Stimulated activated CD4-positive, alpha-beta T cell treated with anti-CD3 and anti-CD28 coated beads, Interleukin-2, amount 100 ng/mL, for 4 hours (primary cell): Measurements from ENCODE around the gene SLC8A2.
A peak's percentile ranks its signal among the peaks of the same experiment; 100 is the strongest.
"Not testable (repeated sequence)": the region's sequence is repeated elsewhere in the genome, so short reads cannot be mapped to it uniquely, and the experiment has no call there.

Source experiments
- DNase-seq: peaks from one replicate; pipeline ENCODE4 v3.0.0-alpha.2; 2020; ENCODE audit warnings: low read depth

SLC8A2 gene

DNA sequence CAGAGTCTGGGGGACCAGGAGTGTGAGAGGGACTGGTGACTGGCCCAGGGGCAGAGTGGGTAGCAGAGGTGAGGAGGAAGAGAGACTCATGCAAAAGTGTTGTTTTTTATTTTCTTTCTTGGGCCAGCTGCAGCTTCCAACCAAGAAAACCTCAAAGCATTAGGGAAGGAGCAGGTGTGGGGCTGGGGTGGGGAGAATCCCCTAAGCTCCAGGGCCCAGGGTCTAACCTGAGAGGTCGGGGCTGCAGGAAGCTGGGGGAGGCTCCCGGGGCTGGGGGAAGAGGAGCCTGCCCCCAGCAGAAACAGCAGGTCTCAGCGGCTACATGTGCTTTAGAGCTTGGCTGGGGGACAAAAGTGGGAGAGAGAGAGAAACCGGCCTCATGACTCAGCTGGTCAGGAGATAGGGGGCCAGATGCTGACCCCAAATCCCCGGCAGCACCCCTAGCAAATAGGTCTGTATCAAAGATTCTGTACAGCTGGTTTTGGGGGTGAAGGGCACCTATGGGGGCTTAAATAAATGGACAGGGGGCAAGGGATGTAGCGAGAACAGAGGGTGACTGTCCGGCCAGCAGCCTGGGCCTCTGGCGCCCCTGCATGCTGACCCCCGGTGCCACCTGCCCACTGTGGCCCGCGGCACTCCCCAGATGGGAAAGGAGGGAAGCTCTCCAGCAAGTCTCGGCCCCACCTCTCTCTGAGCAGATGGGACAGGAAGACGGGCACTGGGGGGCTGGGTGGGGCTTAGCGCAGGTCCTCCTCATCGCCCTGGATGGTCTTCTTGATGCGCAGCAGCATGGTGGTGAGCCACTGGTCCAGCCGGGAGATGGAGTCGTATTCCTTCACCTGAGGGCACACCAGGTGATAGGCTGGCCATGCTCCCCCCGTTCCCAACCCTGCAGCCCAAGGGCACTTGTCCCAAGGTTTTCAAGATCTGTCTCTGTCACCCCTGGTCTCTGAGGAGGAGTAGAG is 16.1 kb upstream of the SLC8A2 start:
- DNase-seq = no peak

DNA sequence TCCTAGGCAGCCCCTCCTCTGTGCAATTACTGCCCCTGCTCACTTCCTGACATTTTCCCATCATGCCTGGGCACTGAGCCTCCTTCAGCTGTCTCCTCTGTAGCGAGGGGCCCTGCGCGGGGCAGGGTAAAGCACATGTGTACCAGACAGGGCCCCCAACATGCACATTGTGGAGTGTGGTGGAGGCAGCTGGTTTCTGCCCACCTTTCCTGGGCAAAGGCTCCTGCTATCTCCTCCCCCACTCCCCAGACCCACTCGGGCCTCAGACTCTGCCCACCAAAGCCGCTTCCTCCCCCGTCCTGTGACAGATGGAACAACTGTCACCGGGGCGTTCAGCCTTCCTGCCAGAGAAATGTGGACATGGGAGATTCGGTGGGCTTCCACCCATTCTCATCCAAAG is 15.2 kb upstream of the SLC8A2 start:
- no peak for DNase-seq

- DNase-seq = not testable (repeated sequence)
These were observed 14.5 kb upstream of the SLC8A2 start for GRCh38 chr19:47486220-47486619.

DNA sequence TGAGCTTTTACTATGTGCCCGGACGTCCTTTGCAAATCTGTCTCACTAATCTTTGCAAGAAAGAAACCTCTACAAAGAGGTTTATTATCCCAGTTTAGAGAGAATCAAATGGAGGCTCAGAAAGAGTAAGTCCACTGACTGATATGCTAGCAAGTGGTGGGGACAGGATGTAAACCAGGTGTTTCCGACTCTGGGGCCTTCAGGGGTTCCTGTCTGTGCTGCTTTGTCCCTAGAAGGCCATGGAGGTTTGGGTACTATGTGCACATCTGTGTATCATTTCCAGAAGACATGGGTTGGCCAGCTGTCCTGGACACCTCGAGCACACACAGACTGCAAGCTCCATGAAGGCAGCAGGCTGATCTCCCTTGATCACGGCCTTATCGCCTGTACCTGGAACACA is 13.5 kb upstream of the SLC8A2 start:
- no peak for DNase-seq

DNA sequence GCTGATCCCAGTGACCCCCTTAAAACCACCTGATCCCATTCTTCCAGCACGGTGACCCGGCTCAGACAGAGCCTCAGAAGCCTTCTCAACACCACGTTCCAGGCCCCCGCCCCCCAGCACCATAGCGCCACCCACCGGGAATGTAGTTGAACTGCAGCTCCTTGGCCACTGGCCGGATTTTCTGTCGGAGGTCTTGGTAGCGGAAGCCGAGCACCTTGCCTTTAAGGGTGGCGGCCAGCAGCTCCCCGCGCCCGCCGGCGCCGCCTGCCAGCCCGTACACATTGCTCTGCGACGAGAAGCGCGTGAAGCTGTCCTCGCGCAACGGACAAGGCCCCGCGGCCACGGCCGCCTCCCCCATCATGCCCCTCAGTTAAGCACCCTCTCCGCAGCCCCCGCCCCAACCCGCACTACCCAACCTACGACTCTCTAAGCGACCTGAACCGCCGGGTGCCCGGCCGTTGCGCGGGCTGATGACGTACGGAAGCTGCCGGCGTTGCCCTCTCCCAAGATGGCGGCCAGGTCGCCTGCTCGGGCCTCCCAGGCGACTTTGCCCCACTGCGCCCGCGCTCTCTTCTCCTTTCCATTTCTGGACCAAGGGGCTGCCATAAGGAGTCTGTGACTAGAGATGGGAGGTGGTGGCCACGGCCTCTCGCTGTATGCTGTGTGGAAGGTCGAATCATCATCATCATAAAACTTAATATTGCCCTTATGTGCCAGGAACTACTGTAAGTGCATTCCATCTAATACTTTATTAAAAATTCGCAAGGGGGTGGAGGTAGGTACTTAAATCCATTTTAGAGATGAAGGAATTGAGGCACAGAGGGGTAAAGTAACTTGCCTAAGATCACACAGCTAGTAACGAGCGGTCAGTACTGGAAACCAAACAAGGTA is 12.4 kb upstream of the SLC8A2 start, which contains the start of gene KPTN:
Gene KPTN, minus strand, starts transcription at position 420 of the 891 bp plus-strand sequence. Its CDS starts 59 bp downstream, at position 361.
- DNase-seq = peak; percentile 81

GRCh38 chr19:47483200-47483599 is 11.5 kb upstream of the SLC8A2 start:
- DNase-seq = no peak

DNA sequence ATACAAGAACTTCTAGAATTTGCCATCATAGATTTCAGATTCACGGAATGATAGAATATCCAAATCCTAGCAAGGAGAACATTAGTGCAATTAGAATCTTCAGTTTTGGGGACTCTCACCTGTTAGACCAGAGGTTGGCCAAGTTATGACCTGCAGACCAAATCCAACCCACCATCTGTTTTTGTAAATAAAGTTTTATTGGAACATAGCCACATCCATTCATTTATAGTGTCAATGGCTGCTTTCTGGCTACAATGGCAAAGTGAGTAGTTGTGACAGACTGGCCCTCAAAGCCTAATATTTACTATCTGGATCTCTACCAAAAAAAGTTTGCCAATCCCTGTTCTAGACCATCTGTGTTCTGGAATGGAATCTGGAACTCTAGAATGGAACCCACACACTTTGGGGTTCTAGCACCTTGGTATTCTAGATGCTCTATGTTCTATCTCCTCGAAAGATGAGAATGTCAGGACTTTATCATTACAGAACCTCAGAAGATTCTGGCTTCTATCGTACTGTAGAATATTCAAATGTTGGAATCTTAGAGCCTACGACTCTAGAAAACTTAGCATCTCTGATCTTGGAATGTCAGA is 9.9 kb upstream of the SLC8A2 start:
- DNase-seq = no peak

DNA sequence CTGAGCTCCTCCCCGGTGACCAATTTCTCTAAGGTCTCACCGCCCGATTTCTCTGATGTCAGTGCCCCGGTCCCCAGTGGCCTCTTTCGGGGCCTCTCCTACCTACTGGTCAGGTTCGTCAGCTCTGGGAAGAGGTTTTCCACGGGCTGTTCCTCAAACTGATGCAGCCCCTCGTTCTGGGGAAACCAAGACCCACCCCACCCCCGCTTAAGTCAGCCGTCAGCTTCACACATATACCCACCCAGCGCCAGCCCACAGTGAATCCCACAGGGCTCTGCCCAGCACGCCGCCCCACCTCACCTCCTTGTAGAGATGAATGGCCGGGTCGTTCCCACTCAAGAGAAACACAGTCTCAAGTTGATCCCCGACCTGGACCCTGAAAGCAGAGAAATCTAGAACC is 9.0 kb upstream of the SLC8A2 start:
- no peak for DNase-seq

GRCh38 chr19:47479701-47480503 is 8.2 kb upstream of the SLC8A2 start:
- DNase-seq = no peak

GRCh38 chr19:47476438-47476972 is 4.8 kb upstream of the SLC8A2 start:
- no peak for DNase-seq

DNA sequence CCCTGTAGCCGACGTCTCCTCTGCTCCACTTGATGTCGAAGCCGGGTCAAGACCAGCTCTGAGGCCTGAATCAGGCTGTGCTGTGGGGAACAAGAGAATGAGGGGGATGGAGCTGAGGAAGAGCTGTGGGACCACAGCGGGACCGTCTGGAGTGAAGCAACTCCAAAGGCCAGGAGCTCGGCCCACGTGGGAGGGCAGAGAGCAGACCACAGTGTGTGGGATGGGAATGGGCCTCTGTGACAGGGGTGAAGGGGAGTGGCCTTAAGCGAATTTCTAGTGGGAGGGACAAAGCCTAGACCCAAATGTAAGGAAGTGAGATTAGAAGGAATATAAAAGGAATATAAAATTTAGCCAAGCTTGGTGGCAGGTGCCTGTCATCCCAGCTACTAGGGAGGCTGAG is 3.8 kb upstream of the SLC8A2 start:
- no peak for DNase-seq

DNA sequence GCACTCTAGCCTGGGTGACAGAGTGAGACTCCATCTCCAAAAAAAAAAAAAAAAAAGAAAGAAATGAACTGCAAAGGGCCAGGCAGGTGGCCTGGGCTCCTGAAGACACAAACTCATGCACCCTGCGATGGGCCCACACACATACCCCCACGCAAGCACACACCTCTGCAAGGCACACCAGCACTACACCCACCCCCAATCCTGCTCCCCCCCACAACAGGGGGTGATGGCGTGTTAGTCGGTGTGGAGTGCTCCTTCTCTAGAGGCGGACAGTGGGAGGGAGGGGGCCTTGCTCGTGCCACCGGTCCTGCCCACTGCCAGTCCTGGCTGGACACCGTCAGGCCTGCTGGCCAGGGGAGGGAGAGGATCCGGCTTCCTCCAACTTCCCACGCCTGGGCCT is 1.6 kb upstream of the SLC8A2 start:
- DNase-seq = no peak

DNA sequence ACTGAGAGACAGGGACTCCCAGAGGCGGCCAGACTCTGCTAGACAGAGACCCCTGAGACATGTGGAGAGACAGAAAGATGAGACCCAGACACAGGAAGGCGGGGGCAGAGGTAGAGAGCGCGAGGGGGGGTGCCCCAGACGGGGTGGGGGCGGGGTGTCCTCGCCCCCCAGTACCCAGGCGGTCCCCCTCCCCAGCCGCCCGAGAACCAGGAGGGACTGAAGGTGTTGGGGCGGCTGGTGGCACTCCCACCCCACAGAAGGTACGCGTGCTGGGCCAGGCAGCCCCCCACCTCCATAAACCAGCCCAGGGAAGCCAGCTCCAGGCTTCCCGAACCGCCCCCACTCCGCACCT is 336 bp downstream of the SLC8A2 start:
- DNase-seq = no peak

DNA sequence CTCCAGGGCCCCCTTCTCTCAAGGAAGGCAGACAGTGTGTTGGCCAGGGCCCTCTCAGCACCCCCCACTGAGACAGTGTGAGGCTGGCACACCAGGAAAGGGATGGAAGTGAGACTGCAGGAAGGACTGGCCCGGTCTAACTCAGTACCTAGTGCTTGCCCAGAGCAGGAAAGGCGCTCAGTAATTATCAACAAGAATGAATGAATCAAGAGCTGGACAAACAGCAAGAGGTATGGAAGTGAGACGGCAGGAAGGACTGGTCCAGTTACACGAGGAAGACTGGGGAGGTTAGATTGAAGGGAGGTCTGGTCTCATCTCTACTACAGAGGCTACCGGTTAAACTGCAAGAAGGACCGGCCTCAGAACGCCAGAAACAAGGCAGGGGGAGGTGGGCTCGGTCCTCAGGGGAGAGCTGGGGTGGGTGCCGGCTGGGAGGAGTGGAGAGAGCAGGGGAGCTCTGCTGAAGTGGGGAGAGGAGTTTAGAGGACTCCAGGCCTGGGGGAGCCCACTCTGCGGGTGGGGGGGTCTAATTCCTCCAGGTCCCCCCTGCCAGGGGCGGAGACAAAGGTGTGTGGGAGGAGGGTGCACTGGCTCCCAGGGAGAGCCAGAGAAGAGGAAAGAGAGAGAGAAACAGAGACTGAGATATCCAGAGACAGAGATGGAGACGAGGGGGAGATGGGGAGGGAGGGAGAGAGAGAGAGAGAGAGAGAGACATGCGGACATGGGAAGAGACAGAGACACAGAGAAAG is 1.1 kb downstream of the SLC8A2 start:
- no peak for DNase-seq

DNA sequence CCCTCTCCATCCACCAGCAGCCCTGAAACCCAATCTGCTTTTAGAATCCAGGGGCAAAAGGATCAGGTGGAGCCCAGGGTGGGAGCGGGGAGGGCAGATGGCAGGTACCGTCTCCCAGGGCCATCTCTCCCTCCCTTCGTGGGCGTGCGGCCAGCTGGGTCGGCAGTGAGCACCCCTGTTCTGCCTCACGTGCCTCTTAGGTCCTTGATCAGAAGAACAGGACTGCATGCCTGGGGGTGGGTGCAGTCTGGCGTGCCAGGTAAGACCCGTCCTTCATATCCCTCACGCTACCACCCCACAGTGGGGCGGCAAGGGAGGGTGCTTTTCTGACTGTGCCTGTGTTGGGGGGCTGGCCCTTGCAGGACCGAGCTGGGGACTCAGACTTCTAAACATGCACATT is 2.0 kb downstream of the SLC8A2 start:
- DNase-seq = no peak

GRCh38 chr19:47469363-47469700 is 2.4 kb downstream of the SLC8A2 start:
- no peak for DNase-seq

GRCh38 chr19:47467914-47468313 is 3.8 kb downstream of the SLC8A2 start:
- DNase-seq = no peak

DNA sequence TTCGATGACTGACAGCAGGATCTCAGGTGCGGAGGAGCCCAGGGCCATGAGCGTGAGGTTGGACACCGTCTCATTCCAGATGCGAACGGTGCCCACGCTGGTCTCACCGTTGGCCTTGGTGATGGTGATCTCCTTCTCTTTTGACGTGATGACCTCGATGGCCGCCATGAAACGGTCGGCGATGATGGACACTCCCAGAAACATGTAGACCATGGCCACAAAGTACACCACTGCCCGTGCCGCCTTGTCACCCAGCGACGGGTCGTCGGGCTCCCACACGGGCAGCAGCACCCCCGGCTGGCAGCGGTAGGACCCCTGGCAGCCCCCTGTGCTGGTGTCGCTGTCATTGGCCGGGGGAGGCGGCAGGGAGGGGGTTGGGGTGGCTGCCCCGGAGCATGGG is 5.7 kb downstream of the SLC8A2 start:
- DNase-seq = no peak

GRCh38 chr19:47464675-47465419 is 6.8 kb downstream of the SLC8A2 start:
- no peak for DNase-seq

DNA sequence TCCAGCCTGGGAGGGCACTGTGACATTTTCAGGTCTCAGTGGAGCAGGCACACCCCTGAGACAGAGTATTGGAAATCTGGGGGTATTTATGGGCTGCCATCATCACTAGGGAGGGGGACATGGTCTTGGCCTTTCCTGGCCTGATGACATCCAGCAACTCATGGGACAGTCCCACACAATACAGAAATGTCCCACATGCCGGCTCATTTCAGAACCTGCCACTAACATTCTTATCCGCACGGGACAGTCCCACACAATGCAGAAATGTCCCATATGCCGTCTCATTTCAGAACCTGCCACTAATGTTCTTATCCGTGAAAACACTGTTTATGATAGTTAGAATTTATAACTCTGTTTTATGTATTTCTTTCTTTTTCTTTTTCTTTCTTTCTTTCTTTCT is 9.8 kb downstream of the SLC8A2 start:
- no peak for DNase-seq
